T-cell (primary cell): ENCODE data around the gene KRTAP10-10. TPM values are rescaled to one million over a fixed set of nuclear protein-coding genes. Genes with fewer than 3 reads are reported as not detected.
"Not testable (repeated sequence)": the region's sequence is repeated elsewhere in the genome, so short reads cannot be mapped to it uniquely, and the experiment has no call there.

Experiments used
- ATAC-seq, 4 experiments: fragments of 200-7000 bp in 3 of 4; fragments of 150-1000 bp in 1 of 4; cut with Tn5 transposase; replicated peaks in 1 of 4; 1 replicate in 3 of 4; 2 replicates in 1 of 4; pipeline ENCODE4 v1.10.0; 2021; ENCODE audit warnings: moderate library complexity in 3 of 4, mild to moderate bottlenecking in 2 of 4, moderate number of reproducible peaks in 1 of 4
- CTCF ChIA-PET, 2 donors: fragments of 300-600 bp; sonication (Branson Sonifier 250); formaldehyde crosslinking; loops; one replicate each; lab custom pipeline; 2022; ENCODE audit warnings: antibody characterized with exemption in 2 of 2; lab: Charles Lee
- POLR2A ChIA-PET, 2 donors: fragments of 300-600 bp; sonication (Branson Sonifier 250); formaldehyde crosslinking; loops; one replicate each; lab custom pipeline; 2022; ENCODE audit warnings: antibody characterized with exemption in 2 of 2; lab: Charles Lee
- DNase-seq, 35 experiments: peaks; one replicate each; pipeline versions ENCODE4 v3.0.0 to v3.0.0-alpha.2; 2013 to 2023
- H3K27ac ChIP-seq: one replicate; pipeline ENCODE4 v1.5.1; 2013; ENCODE audit warnings: low read length
- H3K27me3 ChIP-seq, 2 experiments: replicated peaks in 1 of 2; 1 replicate in 1 of 2; 2 replicates in 1 of 2; pipeline versions ENCODE4 v1.6.1 to v1.7.0; 2013; ENCODE audit warnings: low read length in 1 of 2, mixed read lengths in 1 of 2; ENCODE audit not compliant: control insufficient read depth in 2 of 2, insufficient read depth in 2 of 2; ENCODE audit errors: extremely low read depth in 1 of 2
- H3K36me3 ChIP-seq, 2 donors: 1 replicate in 1 of 2; 2 replicates in 1 of 2; pipeline versions ENCODE4 v1.6.1 to v1.7.0; 2013; ENCODE audit warnings: low read length in 1 of 2; ENCODE audit not compliant: control insufficient read depth in 2 of 2, insufficient read depth in 1 of 2; ENCODE audit errors: extremely low read depth in 1 of 2
- H3K4me1 ChIP-seq, 2 experiments: 1 replicate in 1 of 2; 2 replicates in 1 of 2; pipeline versions ENCODE4 v1.6.1 to v1.7.0; 2013; ENCODE audit warnings: low read length in 2 of 2, mixed read lengths in 1 of 2; ENCODE audit not compliant: insufficient read depth in 2 of 2, control insufficient read depth in 1 of 2; ENCODE audit errors: extremely low read depth in 1 of 2
- H3K4me3 ChIP-seq, 2 donors: 1 replicate in 1 of 2; 2 replicates in 1 of 2; pipeline versions ENCODE4 v1.5.1 to v1.7.0; 2013; ENCODE audit warnings: mild to moderate bottlenecking in 2 of 2, low read length in 1 of 2, moderate library complexity in 1 of 2; ENCODE audit not compliant: control insufficient read depth in 1 of 2; ENCODE audit errors: extremely low read depth in 1 of 2
- H3K9me3 ChIP-seq: 2 replicates; pipeline ENCODE4 v1.7.0; 2013
- H3K27ac Mint-ChIP-seq, 2 donors: one replicate each; pipeline ENCODE4 v1.8.0; 2020 to 2021; ENCODE audit warnings: mild to moderate bottlenecking in 2 of 2, mixed read lengths in 2 of 2
- H3K27me3 Mint-ChIP-seq, 2 donors: one replicate each; pipeline ENCODE4 v1.8.0; 2021 to 2022; ENCODE audit warnings: mixed read lengths in 2 of 2
- H3K36me3 Mint-ChIP-seq: one replicate; pipeline ENCODE4 v1.8.0; 2021; ENCODE audit warnings: mixed read lengths
- H3K4me1 Mint-ChIP-seq, 3 donors: one replicate each; pipeline ENCODE4 v1.8.0; 2020 to 2022; ENCODE audit warnings: mixed read lengths in 3 of 3, mild to moderate bottlenecking in 1 of 3
- H3K4me3 Mint-ChIP-seq, 3 donors: one replicate each; pipeline ENCODE4 v1.8.0; 2020 to 2022; ENCODE audit warnings: mild to moderate bottlenecking in 3 of 3, mixed read lengths in 3 of 3, moderate library complexity in 3 of 3
- H3K9me3 Mint-ChIP-seq, 3 donors: one replicate each; pipeline ENCODE4 v1.8.0; 2020 to 2022; ENCODE audit warnings: mixed read lengths in 3 of 3
- WGBS: methylation state at CpG from one replicate; pipeline ENCODE4 v1.1.5; 2013; ENCODE audit warnings: missing lambda C conversion rate; ENCODE audit not compliant: insufficient coverage; 5-methylcytosine and 5-hydroxymethylcytosine counted together
- total RNA-seq, 35 experiments: library from RNA in 6 of 35; stranded (reverse) in 6 of 35; fragments of 120-200 nt in 1 of 35; gene quantifications; one replicate each; pipeline versions ENCODE4 v1.2.1 to v1.2.4 and lab custom pipeline; 2013 to 2026

KRTAP10-10 gene
- total RNA-seq, 5 donors from 2014 or later (not counting 1 experiment from before 2014, with no cell fraction given) = not detected

DNA sequence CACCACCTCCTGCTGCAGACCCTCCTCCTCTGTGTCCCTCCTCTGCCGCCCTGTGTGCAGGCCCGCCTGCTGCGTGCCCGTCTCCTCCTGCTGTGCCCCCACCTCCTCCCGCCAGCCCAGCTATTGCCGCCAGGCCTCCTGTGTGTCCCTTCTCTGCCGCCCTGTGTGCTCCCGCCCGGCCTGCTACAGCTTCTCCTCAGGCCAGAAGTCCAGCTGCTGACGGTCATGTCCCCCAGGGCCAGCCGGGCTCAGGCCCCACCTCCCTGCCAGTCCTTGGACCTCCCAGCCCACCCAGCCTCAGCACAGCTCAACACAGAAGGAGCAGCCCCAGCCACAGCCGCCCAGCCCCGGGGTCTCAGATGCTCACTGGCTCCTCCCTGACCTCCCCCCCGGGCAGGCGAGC, 9.3 kb upstream of the KRTAP10-10 start:
- 100% methylated on average over 1 of the region's 15 CpGs for WGBS
- CTCF ChIA-PET, H3K9me3 ChIP-seq, POLR2A ChIA-PET, H3K4me3 Mint-ChIP-seq, H3K36me3 ChIP-seq, H3K27me3 Mint-ChIP-seq, H3K27me3 ChIP-seq, H3K4me3 ChIP-seq, H3K27ac ChIP-seq, DNase-seq, ATAC-seq, H3K27ac Mint-ChIP-seq: not testable (repeated sequence)
- H3K36me3 Mint-ChIP-seq = peaks cover 27% of the 10 kb centered on the region
- H3K9me3 Mint-ChIP-seq = peaks cover 33 to 49% (median 38%) of the 10 kb centered on the region in 3 donors
- peaks cover 9 to 58% of the 10 kb centered on the region in 2 experiments for H3K4me1 ChIP-seq
- peaks cover 15 to 32% (median 31%) of the 10 kb centered on the region in 3 donors for H3K4me1 Mint-ChIP-seq

- CTCF ChIA-PET = interaction anchor here in 1 of 2 donors (0.6 kb wide), 2 partner anchors 10 to 113 kb away, joined by 3 read pairs; no protein-coding TSS in a partner anchor
- H3K27me3 ChIP-seq = no peaks in the 10 kb centered on the region
- Mint-ChIP-seq H3K9me3 (peaks cover 25 to 50% (median 33%) of the 10 kb centered on the region in 3 donors), H3K27ac (no peak overlapping the region), H3K4me3 (no peak overlapping the region), H3K4me1 (peaks cover 15 to 32% (median 31%) of the 10 kb centered on the region in 3 donors), H3K27me3 (no peaks in the 10 kb centered on the region), H3K36me3 (peaks cover 27% of the 10 kb centered on the region)
- ATAC-seq (no peak), DNase-seq (no peak)
- POLR2A ChIA-PET = interaction anchor here in 1 of 2 donors (0.6 kb wide), 1 partner anchor 18 kb away, joined by 5 read pairs; no protein-coding TSS in a partner anchor
- H3K4me3 ChIP-seq = no peak overlapping the region
- H3K4me1 ChIP-seq = peaks cover 9 to 58% of the 10 kb centered on the region in 2 experiments
- H3K9me3 ChIP-seq = peaks cover 3% of the 10 kb centered on the region
- no peak overlapping the region for H3K27ac ChIP-seq
- no peaks in the 10 kb centered on the region for H3K36me3 ChIP-seq
- 89% methylated on average over 13 of the region's 18 CpGs for WGBS
Measured at GRCh38 chr21:44628707-44629391, 8.3 kb upstream of the KRTAP10-10 start.

- Mint-ChIP-seq H3K27ac (peak overlapping the region; percentile 72 to 77), H3K4me1 (peaks cover 15 to 32% (median 31%) of the 10 kb centered on the region in 3 donors), H3K4me3 (peak overlapping the region in 1 of 3 donors; percentile 53), H3K36me3 (peaks cover 23% of the 10 kb centered on the region), H3K27me3 (no peaks in the 10 kb centered on the region), H3K9me3 (peaks cover 15 to 39% (median 26%) of the 10 kb centered on the region in 3 donors)
- ATAC-seq (peak in 2 of 4 experiments; percentile 58 to 75), DNase-seq (peak in 1 of 35 experiments; percentile 16)
- no peaks in the 10 kb centered on the region for H3K27me3 ChIP-seq
- peak overlapping the region in 1 of 2 donors; percentile 51 for H3K4me3 ChIP-seq
- WGBS = no CpG with 5 or more reads among the region's 2 CpGs
- no peaks in the 10 kb centered on the region for H3K36me3 ChIP-seq
- CTCF ChIA-PET = interaction anchor here in 1 of 2 donors (0.6 kb wide), 1 partner anchor 15 kb away, joined by 3 read pairs; no protein-coding TSS in a partner anchor
- POLR2A ChIA-PET = no interaction called here
- peaks cover 3% of the 10 kb centered on the region for H3K9me3 ChIP-seq
- H3K27ac ChIP-seq = peak overlapping the region; percentile 72
- peaks cover 9 to 52% of the 10 kb centered on the region in 2 experiments for H3K4me1 ChIP-seq
Measured at GRCh38 chr21:44630440-44630839, 6.7 kb upstream of the KRTAP10-10 start.

DNA sequence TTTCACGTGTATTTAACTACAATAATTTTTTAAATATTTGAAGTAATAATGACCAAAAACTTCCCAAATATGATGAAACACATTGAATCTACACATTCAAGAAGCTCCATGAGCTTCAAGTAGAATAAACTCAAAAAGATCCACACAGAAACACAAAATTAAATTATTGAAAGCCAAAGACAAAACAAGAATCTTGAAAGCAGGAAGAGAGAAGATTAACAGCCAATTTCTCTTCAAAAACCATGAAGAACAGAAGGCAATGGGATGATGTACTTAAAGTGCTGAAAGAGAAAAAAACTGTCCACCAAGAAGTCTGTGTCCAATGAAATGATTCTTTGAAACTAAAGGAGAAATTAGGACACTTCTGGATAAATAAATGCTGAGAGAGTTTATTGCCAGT, 5.1 kb upstream of the KRTAP10-10 start:
- Histone ChIP-seq H3K36me3 (no peaks in the 10 kb centered on the region), H3K27me3 (no peaks in the 10 kb centered on the region), H3K4me1 (peaks cover 9 to 36% of the 10 kb centered on the region in 2 experiments), H3K27ac (no peak overlapping the region), H3K9me3 (peaks cover 3% of the 10 kb centered on the region), H3K4me3 (no peak overlapping the region)
- CTCF ChIA-PET = no interaction called here
- Mint-ChIP-seq H3K9me3 (peaks cover 15 to 39% (median 26%) of the 10 kb centered on the region in 3 donors), H3K27ac (peak overlapping the region in 1 of 2 donors; percentile 7), H3K36me3 (peaks cover 23% of the 10 kb centered on the region), H3K4me1 (peaks cover 15 to 24% (median 23%) of the 10 kb centered on the region in 3 donors), H3K4me3 (no peak overlapping the region), H3K27me3 (no peaks in the 10 kb centered on the region)
- WGBS = no CpG with 5 or more reads among the region's 1 CpG
- POLR2A ChIA-PET = no interaction called here
- ATAC-seq (no peak), DNase-seq (no peak)

- no peak for ATAC-seq
- H3K4me3 Mint-ChIP-seq = no peak overlapping the region
- H3K36me3 ChIP-seq = no peaks in the 10 kb centered on the region
- peaks cover 13% of the 10 kb centered on the region for H3K36me3 Mint-ChIP-seq
- H3K27ac Mint-ChIP-seq = no peak overlapping the region
- peaks cover 18 to 35% (median 19%) of the 10 kb centered on the region in 3 donors for H3K9me3 Mint-ChIP-seq
- no peaks in the 10 kb centered on the region for H3K4me1 Mint-ChIP-seq
- ChIA-PET POLR2A (no interaction called here), CTCF (no interaction called here)
- H3K9me3 ChIP-seq = no peaks in the 10 kb centered on the region
- 86% methylated on average over 12 of the region's 15 CpGs for WGBS
- H3K27me3 Mint-ChIP-seq = peaks cover 0 to 11% of the 10 kb centered on the region in 2 donors
- DNase-seq = peak in 1 of 35 experiments; percentile 9
- peaks cover 0 to 16% of the 10 kb centered on the region in 2 experiments for H3K27me3 ChIP-seq
- H3K4me3 ChIP-seq = no peak overlapping the region
- H3K4me1 ChIP-seq = no peaks in the 10 kb centered on the region
- H3K27ac ChIP-seq = no peak overlapping the region
Measured at GRCh38 chr21:44636209-44637017, 743 bp upstream of the KRTAP10-10 start.

GRCh38 chr21:44637851-44638348, 744 bp downstream of the KRTAP10-10 start:
- POLR2A ChIA-PET, H3K9me3 ChIP-seq, H3K36me3 Mint-ChIP-seq, H3K36me3 ChIP-seq, H3K4me1 Mint-ChIP-seq, H3K27ac ChIP-seq, H3K4me3 Mint-ChIP-seq, H3K4me3 ChIP-seq, H3K4me1 ChIP-seq, CTCF ChIA-PET, DNase-seq, ATAC-seq: not testable (repeated sequence)
- peak overlapping the region in 1 of 2 donors; percentile 42 for H3K27ac Mint-ChIP-seq
- 75% methylated on average over 3 of the region's 12 CpGs for WGBS
- peaks cover 0 to 11% of the 10 kb centered on the region in 2 donors for H3K27me3 Mint-ChIP-seq
- peaks cover 12 to 31% (median 18%) of the 10 kb centered on the region in 3 donors for H3K9me3 Mint-ChIP-seq
- peaks cover 0 to 17% of the 10 kb centered on the region in 2 experiments for H3K27me3 ChIP-seq
